NCI-H1048 (cell line): Measurements from ENCODE around the gene DUOXA1.

Experiments used
- DNase-seq: peaks from one replicate; lab custom pipeline; 2025; lab: John Stamatoyannopoulos, UW

DUOXA1 gene

DNA sequence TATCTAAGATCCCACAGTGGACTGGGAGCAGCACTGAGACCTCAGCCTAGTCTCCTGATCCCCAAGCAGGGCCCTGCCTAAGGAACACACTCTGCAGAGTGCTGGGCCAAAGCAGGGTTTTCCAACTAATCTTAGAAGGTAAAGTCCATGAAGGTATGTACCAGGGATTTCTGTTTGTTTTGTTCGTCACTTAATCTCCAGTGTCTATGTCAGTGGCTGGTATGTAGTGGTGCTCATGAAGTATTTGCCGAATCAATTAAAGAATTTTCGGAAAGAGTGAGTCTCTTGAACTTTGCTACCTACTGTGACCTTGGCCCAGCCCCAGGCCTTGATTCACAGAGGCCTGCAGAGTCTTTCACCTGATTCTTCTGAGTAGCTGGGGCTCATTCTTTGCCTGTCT is 1.8 kb upstream of the DUOXA1 start:
- no peak for DNase-seq

DNA sequence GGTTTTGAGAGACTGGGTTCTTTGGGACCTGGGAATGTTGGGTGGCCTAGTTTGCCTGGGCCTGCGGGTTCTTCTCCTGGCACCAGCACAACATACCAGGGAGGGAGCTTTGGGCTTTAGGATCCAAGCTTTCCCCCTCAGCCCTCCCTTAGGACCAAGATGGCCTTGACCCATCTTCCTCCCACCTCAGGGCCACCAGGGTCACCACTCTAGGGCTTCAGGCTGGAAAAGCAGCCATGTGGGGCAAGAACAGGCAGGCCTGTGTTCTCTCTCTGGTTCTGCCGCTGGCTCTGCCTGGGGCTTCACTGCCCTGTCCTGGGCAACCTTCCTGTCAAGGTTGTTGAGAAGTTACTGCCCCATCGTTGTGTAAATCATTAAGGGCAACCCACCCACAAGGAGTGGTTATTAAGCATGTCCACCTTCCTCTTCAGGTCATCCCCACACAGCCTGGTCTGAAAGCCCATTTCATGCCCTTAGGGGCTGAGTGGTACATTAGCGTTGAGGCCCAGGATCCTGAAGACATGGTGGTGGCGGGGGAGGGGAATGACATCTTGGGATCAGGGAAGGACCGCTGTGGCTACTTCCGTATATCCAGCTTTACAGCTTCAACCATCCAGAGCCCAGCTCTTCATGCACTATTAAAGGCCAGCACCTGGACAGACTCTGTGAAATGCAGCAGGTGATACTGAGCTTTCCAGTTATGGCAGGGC is 767 bp upstream of the DUOXA1 start:
- no peak for DNase-seq

DNA sequence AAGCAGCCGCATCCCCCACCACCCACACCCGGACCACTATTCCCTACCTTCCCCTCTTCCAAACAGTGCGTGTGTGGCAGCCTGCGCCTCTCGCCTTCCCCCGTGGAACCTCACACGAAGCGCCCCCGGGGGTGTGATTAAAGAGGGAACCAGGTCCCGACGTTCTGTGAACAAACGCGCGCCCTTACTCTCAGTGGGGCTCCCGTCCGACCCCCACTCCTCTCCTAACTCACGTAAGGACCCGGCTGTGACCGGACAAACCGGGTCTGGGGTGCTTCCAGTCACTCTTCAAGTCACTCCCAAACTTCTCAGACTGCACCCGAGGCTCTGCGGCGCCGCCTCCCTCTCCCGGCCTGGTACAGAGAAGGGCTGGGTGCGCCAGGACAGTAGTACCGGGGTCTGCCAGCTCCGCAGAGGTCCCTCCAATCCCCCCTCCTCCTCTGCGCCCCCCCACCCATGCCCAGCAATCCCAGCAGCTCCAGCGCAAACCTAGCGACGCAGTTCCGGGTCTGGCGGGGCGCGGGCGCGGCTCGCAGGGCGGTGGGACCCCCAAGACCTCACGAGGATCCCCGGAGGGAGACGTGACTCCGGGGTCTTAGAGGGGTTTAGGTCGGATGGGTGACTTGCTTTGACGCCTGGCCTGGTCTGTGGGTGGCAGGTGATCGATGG is 574 bp downstream of the DUOXA1 start:
- DNase-seq, result no peak

DNA sequence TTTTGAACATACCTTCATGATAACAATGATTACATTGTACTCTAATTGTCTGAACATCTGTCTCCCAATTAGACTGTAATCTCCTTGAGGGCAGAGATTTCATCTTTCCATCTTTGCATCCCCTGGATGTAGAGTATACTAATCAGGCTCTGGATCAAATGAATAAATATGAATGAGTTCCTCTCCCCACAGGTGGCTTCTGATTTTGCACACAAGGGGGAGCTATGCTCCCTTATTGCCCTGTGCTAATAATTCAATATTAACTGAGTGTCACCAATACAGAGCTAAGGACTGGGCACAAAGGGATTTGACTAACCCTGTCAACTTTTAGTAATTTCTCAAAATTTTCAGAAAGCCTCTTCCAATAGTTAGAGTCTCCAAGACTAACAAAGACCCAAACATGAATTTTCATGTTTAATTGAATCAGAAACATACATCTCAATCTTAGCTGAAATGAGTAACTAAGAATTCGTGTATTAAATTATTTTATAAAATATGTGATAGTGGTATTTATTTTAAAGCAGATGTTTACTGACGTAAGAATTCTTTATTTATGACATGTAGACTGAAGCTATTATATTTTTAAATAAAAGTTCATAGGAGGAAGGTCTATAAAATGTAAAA is 3.0 kb downstream of the DUOXA1 start:
- no peak for DNase-seq

DNA sequence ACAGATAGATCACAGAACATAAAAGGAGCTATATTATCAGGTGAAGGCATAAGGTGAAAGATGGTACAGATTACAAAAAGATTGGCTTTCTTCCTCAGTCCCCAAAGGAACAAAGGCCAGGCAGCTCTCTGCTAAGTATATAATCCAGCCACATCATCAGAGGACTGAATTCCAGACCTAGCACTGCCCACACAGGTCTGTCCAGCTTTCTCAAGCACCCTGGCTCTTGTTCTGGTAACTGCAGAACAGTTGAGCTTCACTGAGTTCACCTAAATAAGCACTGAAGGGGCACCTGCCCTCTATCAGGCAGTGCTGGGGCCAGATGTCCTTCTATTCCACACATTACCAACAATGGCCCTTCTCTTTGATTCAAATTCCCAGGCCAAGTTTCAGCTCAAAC is 6.3 kb downstream of the DUOXA1 start:
- DNase-seq, result no peak

DNA sequence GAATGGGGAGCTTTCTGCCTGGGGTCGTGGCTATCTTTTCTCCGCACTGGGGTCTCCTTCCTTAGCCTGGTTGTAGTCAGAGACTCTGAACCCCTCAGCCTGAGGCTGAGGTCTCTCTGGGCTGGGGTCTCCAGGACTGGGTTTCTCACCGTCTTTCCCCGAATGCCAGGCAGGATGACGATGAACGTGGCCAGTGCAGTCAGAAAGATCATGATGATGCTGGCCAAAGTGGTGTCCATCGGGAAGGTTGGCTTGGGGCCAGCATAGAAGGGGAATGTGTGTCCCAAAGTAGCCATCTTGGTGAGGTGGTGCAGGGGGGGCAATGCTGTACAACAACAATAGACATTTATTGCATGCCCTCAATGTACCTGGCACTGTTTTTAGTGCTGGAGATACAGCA is 7.0 kb downstream of the DUOXA1 start:
- no peak for DNase-seq

DNA sequence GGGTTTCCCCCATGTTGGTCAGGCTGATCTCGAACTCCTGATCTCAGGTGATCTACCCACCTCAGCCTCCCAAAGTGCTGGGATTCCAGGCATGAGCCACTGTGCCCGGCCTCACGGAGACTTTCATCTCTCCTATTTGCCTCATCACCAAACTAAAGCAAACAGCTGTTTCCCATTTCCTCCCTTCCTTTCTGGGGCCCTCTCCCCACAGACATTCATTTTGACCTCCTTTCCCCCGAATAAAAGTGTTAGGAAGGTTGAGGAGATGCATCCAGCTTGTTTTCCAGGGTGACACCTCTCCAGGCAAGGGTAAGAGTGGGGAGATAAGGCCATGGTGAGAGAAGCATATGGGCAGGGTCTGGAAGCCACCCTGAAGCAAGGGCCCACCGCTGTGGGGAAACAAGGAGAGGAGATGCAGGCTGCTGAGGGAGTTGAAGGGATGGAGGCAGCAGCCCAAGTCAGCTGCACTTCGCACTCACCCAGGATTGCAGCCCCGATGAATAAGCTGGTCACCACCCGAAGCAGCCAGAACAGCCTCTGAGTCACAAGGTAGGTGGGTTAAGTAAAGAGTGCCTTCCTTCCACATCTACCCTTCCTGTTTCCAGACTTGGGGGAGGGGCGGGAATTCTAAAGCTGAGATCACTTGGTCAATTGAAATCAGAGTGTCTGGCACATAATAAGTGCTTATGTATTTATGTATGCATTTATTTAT is 7.8 kb downstream of the DUOXA1 start:
- no peak for DNase-seq

DNA sequence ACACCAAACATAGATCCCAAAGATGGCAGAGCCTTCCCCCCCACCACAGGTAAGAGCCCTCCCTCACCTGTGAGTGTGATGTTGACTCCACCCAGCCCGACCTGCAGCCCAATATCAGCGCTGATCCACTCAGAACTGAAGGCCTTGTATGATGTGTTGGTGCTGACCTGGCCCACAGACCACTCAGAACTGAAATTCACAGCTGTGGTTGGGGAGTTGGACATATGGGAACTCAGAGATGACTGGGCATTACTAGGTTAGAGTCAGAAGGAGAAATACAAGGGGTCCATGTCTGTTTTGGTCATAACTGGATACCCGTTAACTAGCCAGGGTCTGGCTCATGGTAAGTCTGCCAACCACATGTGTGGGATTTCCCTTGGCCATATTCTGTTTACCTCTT is 8.7 kb downstream of the DUOXA1 start:
- DNase-seq, result no peak

DNA sequence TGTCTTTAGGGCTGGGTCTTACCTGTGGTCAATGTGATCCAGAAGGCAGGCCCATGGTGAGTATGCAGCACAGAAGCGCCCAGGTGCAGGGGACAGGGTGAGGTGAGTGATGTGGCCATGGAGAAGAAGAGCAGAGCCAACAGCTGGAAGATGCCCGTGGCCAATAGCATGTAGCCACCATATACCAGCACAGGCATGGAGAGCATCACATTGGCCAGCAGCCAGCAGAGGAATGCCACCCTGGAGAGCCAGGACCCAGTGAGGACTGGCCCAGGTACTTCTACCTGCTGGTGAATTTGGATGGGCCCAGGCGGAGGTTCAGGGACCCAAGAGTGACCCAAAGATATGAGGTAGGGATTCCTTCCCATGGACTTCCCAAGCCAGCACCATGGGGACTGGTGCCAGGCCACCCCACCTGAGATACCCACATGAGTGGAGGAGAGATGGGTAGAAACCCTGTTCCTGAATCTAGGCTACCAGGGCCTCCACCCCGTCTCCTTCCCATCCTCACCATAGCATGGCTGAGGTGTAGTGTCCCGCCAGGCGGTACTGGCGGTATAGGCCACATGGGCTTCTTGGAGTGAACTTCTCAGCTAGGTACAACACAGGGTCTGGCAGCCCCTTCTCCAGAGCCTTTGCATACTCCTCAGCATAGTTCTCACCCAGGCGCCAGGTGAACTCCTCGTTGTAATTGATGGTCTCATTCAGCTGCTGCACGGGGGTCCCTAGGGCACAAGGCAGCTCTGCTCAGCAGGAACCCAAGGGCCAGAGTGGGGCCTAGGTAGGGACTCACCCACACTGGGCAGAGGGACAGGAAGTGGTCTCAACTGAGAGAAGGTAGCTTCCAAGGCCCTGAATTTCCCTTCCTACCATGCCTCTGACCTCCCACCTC is 9.4 kb downstream of the DUOXA1 start:
- DNase-seq, result no peak

DNA sequence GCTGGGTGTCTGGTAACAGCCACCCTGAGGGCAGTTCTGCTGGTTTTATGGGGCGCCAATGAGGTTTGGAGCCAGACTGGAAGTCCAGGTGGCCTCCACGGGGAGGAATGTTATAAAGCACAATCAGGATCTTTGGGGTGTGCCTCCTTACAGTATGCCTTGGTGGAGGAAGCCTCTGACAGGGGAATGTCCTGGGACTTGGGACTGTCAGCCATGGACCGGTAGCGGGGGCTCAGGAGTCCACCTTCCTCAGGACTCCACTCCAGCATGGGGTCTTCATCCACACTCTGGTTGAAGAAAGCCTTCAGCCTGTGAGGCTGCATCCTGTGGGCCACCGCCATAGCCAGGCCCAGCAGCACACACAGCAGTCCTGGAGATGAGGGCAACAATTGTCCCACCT is 10.7 kb downstream of the DUOXA1 start:
- no peak for DNase-seq

DNA sequence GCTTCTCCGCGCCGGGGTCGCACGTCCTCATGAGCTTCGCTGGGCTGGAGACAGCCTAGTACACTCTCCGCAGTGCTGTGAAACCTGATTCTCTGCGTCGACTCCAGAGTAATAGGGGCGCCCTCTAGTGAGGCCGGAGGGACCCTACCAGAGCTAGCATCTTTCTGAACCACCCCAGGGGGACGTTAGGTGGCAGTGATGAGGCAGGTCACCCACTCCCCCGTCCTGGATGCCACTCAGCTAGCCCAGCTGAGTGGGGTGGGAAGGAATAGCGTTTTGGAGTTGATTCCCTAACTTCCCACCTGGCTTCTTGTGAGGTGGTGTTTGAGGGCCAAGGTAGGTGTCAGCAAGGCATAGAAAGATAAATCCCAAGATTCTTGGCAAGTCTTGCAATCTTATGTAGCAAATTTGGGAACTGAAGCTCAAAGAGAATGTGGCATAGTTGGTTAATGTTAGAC is 11.5 kb downstream of the DUOXA1 start:
- DNase-seq, result peak; percentile 84

DNA sequence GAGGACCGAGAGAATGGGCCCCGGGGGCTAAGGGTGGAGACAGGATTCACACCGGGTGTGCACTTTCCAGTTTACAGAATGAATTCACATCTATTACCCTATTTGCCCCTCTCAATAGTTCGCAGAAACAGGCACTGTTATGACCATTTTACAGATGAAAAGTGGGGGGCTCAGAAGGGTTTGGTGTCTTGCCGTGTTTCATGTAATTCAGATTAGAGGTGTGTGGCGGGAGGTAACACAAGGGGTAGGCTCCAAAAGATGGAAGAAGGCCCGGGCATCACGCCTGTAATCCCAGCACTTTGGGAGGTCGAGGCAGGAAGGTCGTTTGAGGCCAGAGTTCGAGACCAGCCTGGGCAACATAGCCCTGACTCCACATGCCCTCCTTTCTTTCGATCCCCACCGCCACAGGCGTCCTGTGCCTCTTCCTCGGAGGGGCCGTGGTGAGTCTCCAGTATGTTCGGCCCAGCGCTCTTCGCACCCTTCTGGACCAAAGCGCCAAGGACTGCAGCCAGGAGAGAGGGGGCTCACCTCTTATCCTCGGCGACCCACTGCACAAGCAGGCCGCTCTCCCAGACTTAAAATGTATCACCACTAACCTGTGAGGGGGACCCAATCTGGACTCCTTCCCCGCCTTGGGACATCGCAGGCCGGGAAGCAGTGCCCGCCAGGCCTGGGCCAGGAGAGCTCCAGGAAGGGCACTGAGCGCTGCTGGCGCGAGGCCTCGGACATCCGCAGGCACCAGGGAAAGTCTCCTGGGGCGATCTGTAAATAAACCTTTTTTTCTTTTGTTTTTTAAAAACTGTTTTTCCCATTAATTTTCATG is 12.2 kb downstream of the DUOXA1 start:
- DNase-seq, result no peak

DNA sequence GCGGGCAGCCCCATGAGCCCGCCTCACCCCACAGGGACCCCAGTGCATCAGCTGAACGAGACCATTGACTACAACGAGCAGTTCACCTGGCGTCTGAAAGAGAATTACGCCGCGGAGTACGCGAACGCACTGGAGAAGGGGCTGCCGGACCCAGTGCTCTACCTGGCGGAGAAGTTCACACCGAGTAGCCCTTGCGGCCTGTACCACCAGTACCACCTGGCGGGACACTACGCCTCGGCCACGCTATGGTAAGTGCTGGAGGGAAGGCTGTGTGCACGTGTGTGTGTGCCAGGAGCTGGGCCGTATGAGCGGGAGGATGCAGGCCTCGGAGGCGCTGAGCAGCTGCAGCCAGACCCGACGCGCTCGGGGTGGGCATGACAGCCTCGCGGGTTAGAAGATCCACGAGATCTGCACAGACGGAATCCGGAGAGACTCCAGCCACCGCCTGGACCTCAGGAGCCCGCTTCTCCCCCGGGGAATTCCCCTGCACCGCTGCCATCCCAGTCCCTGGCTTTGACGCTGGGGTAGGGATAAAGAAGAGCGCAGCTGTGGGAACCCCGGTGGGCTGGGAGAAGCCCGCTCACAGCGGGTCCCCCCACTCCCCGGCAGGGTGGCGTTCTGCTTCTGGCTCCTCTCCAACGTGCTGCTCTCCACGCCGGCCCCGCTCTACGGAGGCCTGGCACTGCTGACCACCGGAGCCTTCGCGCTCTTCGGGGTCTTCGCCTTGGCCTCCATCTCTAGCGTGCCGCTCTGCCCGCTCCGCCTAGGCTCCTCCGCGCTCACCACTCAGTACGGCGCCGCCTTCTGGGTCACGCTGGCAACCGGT is 13.0 kb downstream of the DUOXA1 start:
- no peak for DNase-seq

DNA sequence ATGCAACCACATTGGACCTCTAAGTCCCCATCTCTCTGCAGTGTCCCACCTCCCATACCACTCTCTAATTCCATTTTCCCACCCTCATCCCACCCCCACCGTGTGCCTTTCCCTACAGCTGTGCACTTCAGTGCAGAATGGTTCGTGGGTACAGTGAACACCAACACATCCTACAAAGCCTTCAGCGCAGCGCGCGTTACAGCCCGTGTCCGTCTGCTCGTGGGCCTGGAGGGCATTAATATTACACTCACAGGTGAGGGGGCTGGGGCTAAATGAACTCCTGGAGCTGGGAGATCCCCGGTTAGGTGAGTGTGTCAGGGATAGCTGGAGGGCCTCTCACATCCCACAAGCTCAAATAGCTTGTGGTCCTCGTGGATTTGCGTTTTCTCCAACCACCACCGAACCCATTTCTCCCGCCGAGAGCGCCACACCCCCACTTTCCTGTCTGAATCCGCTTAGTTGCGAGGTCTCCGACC is 13.6 kb downstream of the DUOXA1 start:
- no peak for DNase-seq

DNA sequence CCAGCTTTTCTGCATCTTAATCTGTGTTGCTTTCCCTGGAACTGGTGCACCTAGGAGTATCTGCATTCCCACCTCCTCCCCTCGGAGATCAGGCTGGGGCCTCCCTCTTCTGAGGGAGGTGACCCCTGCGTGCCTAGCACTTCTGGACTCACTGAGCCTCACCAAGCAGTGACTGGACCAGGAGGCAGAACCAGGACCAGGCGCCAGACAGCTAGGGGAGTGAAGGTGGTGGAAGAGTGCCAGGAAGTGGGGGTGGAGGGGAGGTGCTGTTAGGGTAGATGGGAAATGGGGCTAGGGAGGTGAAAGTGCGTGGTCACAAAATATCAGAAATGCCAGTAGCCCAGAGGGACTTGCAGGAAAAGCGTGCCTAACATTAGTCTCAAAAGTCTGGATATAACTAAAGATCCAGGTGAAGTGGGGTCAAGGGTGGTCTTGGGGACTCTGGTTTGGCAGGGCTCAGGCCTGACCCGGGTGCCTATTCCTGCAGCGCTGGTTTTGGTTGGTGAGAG is 14.3 kb downstream of the DUOXA1 start:
- no peak for DNase-seq

DNA sequence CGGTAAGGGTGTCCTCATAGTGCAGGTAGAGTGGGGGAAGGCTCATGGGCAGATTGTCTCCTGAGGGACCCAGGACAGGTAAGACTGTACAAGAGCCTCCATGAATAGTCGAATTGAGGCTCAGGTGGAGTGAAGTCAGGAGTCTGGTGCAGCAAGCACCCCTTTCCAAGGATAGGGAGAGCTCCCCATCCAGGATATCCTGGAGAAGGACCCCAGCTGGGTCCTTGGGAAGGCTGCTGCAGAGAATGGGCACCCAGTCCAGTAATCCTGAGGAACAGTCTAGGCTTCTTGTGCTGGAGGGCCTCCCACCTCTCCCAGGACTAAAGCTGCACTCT is 15.0 kb downstream of the DUOXA1 start:
- DNase-seq, result no peak

DNA sequence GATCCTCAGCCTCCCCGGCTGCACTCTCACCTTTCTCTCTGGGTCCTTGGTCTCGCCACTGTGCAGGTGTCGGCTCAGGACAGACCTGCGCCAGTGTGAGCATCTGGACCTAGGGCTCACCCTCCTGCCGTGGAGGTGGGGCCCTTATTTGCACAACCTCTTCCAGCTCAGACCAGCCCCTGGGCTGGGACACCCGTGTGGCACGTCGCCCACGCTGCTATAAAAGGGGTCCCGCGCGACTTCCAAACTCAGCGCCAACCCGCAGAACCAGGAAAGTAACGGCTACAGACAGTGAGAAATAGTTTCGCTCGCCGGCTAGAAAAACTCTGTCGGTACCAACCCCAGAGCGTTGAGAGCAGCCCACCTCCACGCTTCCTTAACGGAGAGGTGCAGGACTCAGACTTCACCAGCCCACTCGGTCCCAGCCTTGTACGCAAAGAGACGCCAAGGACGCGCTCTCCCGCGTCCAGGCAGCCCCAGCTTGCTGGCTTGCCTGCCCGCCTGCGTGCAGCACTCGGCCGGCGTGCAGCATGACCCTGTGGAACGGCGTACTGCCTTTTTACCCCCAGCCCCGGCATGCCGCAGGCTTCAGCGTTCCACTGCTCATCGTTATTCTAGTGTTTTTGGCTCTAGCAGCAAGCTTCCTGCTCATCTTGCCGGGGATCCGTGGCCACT is 15.5 kb downstream of the DUOXA1 start, which contains the start of the genes DUOX2 and DUOXA2:
TSS of gene DUOX2 (minus strand) at position 97 of the 675 bp plus-strand sequence. CDS start 761 bp downstream, outside the sequence.
TSS of gene DUOXA2 (plus strand) at position 251 of the 675 bp plus-strand sequence. CDS start at position 531, 280 bp downstream.
- no peak for DNase-seq

DNA sequence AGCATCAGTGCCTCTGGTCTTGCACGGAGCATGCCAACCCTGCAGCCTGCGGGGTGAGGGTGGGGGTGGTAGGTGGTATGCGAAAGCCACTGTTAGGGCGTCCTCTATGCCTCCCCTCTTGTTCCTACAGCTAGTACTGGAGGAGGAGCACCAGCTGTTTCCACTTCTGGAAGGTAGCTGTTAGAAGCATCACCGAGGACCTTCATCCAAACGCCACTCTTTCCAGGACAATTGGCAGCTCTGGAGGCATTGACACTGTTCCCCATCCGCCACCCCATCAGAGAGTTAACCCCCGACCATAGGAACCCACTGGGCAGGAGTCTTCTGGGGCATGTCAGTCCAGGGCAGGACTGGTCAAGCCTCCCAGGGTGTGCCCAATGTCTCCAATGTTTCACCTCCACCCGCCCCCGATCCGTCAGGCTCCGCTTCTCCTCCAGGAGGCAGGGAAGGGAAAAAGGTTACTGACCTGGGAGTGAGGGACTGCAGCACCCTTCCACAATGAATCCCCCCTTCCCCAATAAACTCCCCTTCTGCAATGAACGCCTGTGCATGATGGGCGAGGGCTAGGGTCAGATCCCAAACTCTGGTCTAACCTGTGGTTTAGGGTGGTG is 16.2 kb downstream of the DUOXA1 start:
- DNase-seq, result no peak
